Hepatocyte (in vitro differentiated cells): ENCODE results near the gene JMJD1C. TPM values are rescaled to one million over a fixed set of nuclear protein-coding genes. Genes with fewer than 3 reads are reported as not detected.

Experiments used
- DNase-seq: peaks from one replicate; pipeline ENCODE4 v3.0.0-alpha.2; 2016; ENCODE audit warnings: low spot score
- H2AFZ ChIP-seq: fragments of 200-600 bp; sonication (generic); 2 replicates; pipeline ENCODE4 v1.6.0; 2016; ENCODE audit warnings: antibody characterized with exemption, mild to moderate bottlenecking
- H3K27ac ChIP-seq: fragments of 200-600 bp; sonication (generic); 2 replicates; pipeline ENCODE4 v1.5.1; 2016; ENCODE audit warnings: mild to moderate bottlenecking
- H3K27me3 ChIP-seq: fragments of 200-600 bp; sonication (generic); 2 replicates; pipeline ENCODE4 v1.6.1; 2016
- H3K36me3 ChIP-seq: fragments of 200-600 bp; sonication (generic); replicated peaks from 2 replicates; pipeline ENCODE4 v1.5.1; 2016; ENCODE audit warnings: low read depth; ENCODE audit not compliant: insufficient read depth
- H3K4me1 ChIP-seq: fragments of 200-600 bp; sonication (generic); 2 replicates; pipeline ENCODE4 v1.5.1; 2016; ENCODE audit warnings: mild to moderate bottlenecking, moderate library complexity; ENCODE audit not compliant: insufficient read depth
- H3K4me2 ChIP-seq: fragments of 200-600 bp; sonication (generic); 2 replicates; pipeline ENCODE4 v1.6.0; 2016
- H3K4me3 ChIP-seq: fragments of 200-600 bp; sonication (generic); 2 replicates; pipeline ENCODE4 v1.5.1; 2016; ENCODE audit warnings: mild to moderate bottlenecking
- H3K79me2 ChIP-seq: fragments of 200-600 bp; sonication (generic); 2 replicates; pipeline ENCODE4 v1.6.0; 2017; ENCODE audit warnings: mild to moderate bottlenecking
- H3K9me2 ChIP-seq: fragments of 200-600 bp; sonication (generic); replicated peaks from 2 replicates; pipeline ENCODE4 v1.6.0; 2017; ENCODE audit warnings: mild to moderate bottlenecking; ENCODE audit not compliant: insufficient read depth
- H3K9me3 ChIP-seq: fragments of 200-600 bp; sonication (generic); 2 replicates; pipeline ENCODE4 v1.5.1; 2016; ENCODE audit warnings: low read depth, mild to moderate bottlenecking
- H4K20me1 ChIP-seq: fragments of 200-600 bp; sonication (generic); 2 replicates; pipeline ENCODE4 v1.6.0; 2016; ENCODE audit warnings: mild to moderate bottlenecking; ENCODE audit not compliant: insufficient read depth, poor library complexity, severe bottlenecking
- EZH2 ChIP-seq: fragments of 200-600 bp; sonication (generic); IDR thresholded peaks from 2 replicates; pipeline ENCODE4 v1.6.1; 2016; ENCODE audit warnings: antibody characterized with exemption, mild to moderate bottlenecking, borderline replicate concordance
- EZH2phosphoT487 ChIP-seq: fragments of 200-600 bp; sonication (generic); IDR thresholded peaks from one replicate; pipeline ENCODE4 v1.6.1; 2018; ENCODE audit warnings: antibody characterized with exemption, mild to moderate bottlenecking, low read depth, moderate library complexity; ENCODE audit not compliant: unreplicated experiment, severe bottlenecking
- WGBS: methylation state at CpG from one replicate; pipeline ENCODE4 v1.1.6; 2016; ENCODE audit warnings: low lambda C conversion rate; ENCODE audit errors: missing lambda C conversion rate; 5-methylcytosine and 5-hydroxymethylcytosine counted together
- polyA plus RNA-seq: library from polyadenylated mRNA; unstranded; fragments of >200 nt; fragmentation: Nextera tagmentation; extraction: Ambion mirVana; gene quantifications from 2 replicates; pipeline ENCODE4 v1.2.1, GENCODE V29; 2016
- total RNA-seq: library from RNA; depleted of rRNA; stranded (reverse); fragments of >200 nt; gene quantifications from 2 replicates; pipeline ENCODE4 v1.2.3, GENCODE V29; 2014
- TF ChIP-seq, protein P1 (sequence below): fragments of 200-600 bp; sonication (generic); IDR thresholded peaks from 2 replicates; pipeline ENCODE4 v1.5.1; 2016; ENCODE audit warnings: antibody characterized with exemption, mild to moderate bottlenecking; ENCODE audit not compliant: poor library complexity

JMJD1C gene
- total and polyA plus RNA-seq, 2 experiments from 2014 or later: 43.2 to 177 TPM

DNA sequence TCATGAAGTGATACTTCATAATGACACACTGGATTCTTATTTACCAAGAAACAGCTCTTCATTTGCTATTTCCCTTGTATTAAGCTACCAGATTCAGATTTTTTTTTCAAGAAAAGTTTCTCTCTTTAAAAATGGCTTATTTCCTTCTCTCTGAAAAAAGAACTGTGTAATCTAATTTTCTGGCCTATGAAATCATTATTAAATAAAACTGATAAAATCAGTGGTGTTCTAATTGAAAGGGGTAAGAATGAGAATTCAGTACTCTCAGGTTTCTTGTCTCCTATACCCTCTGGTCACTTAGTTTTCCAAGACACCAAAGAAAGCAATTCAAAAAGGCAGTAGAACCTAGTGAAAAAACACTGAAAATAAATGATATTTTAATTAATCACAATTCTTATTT, 10.3 kb downstream of the JMJD1C start:
- no peak overlapping the region for H3K27ac ChIP-seq
- no peaks in the 10 kb centered on the region for H3K36me3 ChIP-seq
- H3K4me2 ChIP-seq: no peak overlapping the region
- no peak overlapping the region for H3K4me3 ChIP-seq
- H3K27me3 ChIP-seq: no peaks in the 10 kb centered on the region
- H2AFZ ChIP-seq: no peak overlapping the region
- no peak for DNase-seq
- H4K20me1 ChIP-seq: peaks cover 28% of the 10 kb centered on the region
- no peak for TF ChIP-seq EZH2
- no peak for TF ChIP-seq EZH2phosphoT487
- TF ChIP-seq, protein P1, sequence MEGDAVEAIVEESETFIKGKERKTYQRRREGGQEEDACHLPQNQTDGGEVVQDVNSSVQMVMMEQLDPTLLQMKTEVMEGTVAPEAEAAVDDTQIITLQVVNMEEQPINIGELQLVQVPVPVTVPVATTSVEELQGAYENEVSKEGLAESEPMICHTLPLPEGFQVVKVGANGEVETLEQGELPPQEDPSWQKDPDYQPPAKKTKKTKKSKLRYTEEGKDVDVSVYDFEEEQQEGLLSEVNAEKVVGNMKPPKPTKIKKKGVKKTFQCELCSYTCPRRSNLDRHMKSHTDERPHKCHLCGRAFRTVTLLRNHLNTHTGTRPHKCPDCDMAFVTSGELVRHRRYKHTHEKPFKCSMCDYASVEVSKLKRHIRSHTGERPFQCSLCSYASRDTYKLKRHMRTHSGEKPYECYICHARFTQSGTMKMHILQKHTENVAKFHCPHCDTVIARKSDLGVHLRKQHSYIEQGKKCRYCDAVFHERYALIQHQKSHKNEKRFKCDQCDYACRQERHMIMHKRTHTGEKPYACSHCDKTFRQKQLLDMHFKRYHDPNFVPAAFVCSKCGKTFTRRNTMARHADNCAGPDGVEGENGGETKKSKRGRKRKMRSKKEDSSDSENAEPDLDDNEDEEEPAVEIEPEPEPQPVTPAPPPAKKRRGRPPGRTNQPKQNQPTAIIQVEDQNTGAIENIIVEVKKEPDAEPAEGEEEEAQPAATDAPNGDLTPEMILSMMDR: no peak
- H3K9me3 ChIP-seq: no peaks in the 10 kb centered on the region
- no peaks in the 10 kb centered on the region for H3K4me1 ChIP-seq
- H3K9me2 ChIP-seq: no peaks in the 10 kb centered on the region
- peaks cover 100% of the 10 kb centered on the region for H3K79me2 ChIP-seq

DNA sequence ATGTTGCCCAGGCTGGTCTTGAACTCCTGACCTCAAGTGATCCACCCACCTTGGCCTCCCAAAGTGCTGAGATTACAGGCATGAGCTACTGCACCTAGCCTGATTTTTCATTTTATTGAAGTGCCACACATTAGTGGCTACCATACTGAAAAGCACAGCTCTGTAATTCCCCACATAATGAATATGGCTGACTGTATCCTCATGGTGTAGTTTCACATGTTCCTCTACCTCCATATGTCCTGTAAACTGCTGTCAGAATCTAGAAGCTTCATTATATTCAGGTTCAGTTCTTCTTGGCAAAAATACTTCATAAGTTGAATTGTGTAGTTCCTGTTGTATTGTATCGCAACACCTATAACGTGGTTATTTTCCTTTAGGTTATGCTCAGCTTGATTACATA, 11.1 kb downstream of the JMJD1C start:
- Histone ChIP-seq H3K27ac (no peak overlapping the region), H3K9me2 (no peaks in the 10 kb centered on the region), H3K79me2 (peaks cover 100% of the 10 kb centered on the region), H2AFZ (no peak overlapping the region), H3K4me1 (no peaks in the 10 kb centered on the region), H3K36me3 (no peaks in the 10 kb centered on the region), H4K20me1 (peaks cover 20% of the 10 kb centered on the region), H3K4me2 (no peak overlapping the region), H3K9me3 (no peaks in the 10 kb centered on the region), H3K27me3 (no peaks in the 10 kb centered on the region), H3K4me3 (no peak overlapping the region)
- DNase-seq: no peak
- TF ChIP-seq EZH2phosphoT487: no peak
- no peak for TF ChIP-seq EZH2
- TF ChIP-seq, protein P1: no peak
- 73% methylated on average over 2 of the region's 2 CpGs for WGBS

DNA sequence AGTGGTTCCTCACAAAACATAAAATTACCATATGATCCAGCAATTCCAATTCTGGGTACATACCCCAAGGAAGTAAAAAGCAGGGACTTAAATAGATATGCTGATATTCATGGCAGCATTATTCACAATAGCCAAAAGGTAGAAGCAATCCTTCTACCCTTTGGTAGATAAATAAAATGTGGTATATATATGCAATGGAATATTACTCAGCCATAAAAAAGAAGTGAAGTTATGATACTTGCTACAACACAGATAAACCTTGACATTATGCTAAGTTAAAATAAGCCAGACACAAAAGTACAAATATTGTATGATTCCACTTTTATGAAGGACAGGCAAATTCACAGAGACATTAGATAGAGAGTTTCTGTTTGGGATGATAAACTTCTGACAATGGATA, 13.3 kb downstream of the JMJD1C start:
- Histone ChIP-seq H3K27me3 (no peaks in the 10 kb centered on the region), H3K36me3 (no peaks in the 10 kb centered on the region), H3K4me2 (no peak overlapping the region), H4K20me1 (peaks cover 15% of the 10 kb centered on the region), H3K4me1 (no peaks in the 10 kb centered on the region), H3K9me3 (no peaks in the 10 kb centered on the region), H3K79me2 (peaks cover 100% of the 10 kb centered on the region), H3K4me3 (no peak overlapping the region), H3K27ac (no peak overlapping the region), H2AFZ (no peak overlapping the region), H3K9me2 (no peaks in the 10 kb centered on the region)
- TF ChIP-seq, protein P1: no peak
- TF ChIP-seq EZH2 (no peak), EZH2phosphoT487 (no peak)
- DNase-seq: no peak

DNA sequence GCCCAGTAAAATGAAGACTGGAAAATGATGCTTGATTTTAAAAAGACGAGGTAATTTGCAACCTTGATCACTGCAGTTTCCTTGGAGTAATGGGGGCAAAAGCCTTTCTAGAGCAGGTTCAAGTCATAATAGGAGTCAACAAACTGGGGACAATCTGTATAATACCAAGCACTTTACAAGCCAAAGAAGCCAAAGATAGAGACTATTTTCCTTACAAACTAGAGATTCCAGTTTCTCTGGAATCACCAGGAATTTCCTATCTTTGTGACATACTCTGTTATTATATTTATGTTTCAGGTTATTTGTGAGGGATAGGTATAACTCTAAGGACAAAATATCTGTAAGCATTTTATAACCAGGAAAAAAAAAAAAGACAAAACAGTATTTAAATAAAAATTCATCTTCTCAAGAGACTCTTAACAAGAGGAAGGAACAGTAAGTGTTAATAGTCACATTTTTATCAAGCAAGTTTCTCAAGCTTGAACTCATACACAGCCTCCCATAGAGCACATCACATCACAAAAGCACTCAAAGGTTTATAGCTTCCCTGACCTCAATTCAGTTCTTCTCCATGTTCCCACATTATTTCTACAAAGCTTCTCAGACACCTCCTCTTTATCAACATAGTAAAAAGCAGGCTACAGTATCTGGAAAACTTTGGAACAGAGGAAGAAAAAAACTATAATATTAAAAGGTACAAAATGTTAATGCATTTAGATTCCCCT, 18.9 kb downstream of the JMJD1C start:
- Histone ChIP-seq H3K4me1 (no peaks in the 10 kb centered on the region), H3K9me2 (no peaks in the 10 kb centered on the region), H3K9me3 (no peaks in the 10 kb centered on the region), H3K4me3 (no peak overlapping the region), H3K27ac (no peak overlapping the region), H3K27me3 (no peaks in the 10 kb centered on the region), H3K36me3 (no peaks in the 10 kb centered on the region), H3K4me2 (no peak overlapping the region), H2AFZ (no peak overlapping the region), H4K20me1 (peaks cover 44% of the 10 kb centered on the region), H3K79me2 (peaks cover 100% of the 10 kb centered on the region)
- WGBS: 80% methylated on average over 1 of the region's 1 CpG
- no peak for DNase-seq
- TF ChIP-seq, protein P1: no peak
- TF ChIP-seq EZH2 (no peak), EZH2phosphoT487 (no peak)
